NCI-H748 (cell line): ENCODE measurements around the gene MOB2.
A peak's percentile ranks its signal among the peaks of the same experiment; 100 is the strongest.

Experiments used
- DNase-seq: peaks from one replicate; lab custom pipeline; 2025; ENCODE audit not compliant: unreplicated experiment; lab: John Stamatoyannopoulos, UW

Gene MOB2

DNA sequence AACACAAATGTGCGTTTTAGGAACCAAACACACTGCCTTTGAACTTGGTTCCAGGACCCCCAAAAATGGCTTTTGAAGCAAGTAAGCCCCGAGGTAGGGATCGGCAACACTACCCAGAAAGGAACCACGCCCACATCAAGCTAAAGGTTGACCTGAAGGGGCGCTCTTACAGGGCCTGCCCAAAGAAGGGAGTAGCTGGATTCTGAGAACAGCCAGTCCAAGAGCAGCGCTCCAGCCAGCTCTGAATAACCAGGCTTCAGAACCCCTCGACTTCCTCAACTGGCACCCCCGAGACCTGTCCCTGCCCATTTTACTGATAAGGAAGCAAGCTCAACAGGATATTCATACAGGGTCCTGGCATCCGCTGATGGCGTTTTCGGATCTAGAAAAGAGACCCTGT is 18.9 kb upstream of the MOB2 start:
- no peak for DNase-seq

DNA sequence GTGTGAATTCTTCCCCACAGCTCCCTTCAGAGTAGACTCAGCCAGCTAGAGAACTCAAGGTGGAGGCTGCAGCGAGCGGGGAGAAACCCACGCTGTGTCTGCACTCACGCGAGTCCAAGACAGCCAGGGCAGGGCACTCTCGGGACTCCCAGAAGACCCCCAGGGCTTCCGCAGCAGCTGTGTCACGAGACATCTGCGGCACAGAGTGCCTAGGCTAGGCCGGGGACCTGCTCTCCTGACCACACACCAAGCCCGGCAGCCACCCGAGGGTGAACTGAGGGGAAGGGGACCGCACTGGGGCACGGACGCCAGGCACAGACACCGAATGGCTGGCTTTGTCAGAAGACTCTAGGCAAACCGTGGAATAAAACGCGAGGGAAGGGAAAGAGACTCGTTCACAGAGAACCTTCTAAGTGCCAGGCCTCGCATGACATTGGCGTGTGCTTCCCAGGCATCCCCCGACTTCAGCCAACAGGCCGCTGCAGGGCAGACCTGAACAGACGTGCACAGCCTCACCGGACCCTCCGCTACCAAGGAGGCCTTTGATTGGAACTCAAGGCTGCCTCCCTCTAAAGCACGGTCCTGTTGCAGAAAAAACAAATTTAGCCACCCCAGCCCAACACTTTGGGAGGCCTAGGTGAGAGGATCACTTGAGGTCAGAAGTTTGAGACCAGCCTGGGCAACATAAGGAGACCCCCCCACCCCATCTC is 18.2 kb upstream of the MOB2 start:
- DNase-seq: no peak

DNA sequence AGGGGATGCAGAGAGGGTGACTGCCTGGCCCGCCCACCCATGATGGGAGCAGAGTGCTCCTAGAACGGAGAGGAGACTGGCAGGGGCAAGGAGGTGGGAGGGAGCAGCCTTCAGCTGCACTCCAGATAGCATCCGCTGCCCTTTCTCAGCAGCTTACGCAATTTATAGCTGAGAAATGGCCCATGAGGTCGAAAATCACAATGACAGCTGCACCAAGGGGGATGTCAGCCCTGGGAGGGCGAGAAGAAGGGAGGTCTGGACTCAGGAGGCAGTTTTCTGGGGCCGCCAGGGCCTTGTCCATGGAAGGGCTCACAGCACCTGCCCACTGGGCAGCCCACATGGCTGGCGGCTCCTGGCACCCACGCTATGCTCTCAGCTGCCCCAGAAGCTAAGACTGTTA is 17.6 kb upstream of the MOB2 start:
- DNase-seq: no peak

GRCh38 chr11:1503708-1504104 is 17.1 kb upstream of the MOB2 start:
- DNase-seq: no peak

GRCh38 chr11:1502954-1503707 is 16.6 kb upstream of the MOB2 start:
- DNase-seq: no peak

- DNase-seq: no peak
Observed at GRCh38 chr11:1502168-1502953, 15.8 kb upstream of the MOB2 start.

- no peak for DNase-seq
Observed at GRCh38 chr11:1501421-1502167, 15.0 kb upstream of the MOB2 start.

- DNase-seq: no peak
Observed at GRCh38 chr11:1500466-1501420, 14.2 kb upstream of the MOB2 start.

GRCh38 chr11:1499899-1500298 is 13.3 kb upstream of the MOB2 start:
- no peak for DNase-seq

DNA sequence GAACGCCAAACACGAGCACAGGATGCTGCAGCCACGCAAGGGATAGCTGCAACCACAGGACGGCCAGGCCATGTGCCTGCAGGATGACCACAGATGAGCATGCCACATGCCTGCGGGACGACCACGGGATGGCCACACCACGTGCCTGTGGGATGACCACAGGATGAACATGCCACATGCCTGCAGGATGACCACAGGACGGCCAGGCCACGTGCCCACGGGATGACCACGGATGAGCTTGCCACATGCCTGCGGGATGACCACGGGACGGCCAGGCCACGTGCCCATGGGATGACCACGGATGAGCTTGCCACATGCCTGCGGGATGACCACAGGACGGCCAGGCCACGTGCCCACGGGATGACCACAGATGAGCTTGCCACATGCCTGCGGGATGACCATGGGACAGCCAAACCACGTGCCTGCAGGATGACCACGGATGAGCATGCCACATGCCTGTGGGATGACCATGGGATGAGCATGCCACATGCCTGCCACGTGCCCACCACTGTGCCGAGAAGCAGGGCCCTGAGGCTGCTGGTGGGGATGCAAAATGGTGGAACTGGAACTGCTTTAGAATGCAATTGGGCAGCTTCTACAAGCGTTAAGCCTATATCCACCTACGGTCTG is 12.8 kb upstream of the MOB2 start:
- DNase-seq: no peak

DNA sequence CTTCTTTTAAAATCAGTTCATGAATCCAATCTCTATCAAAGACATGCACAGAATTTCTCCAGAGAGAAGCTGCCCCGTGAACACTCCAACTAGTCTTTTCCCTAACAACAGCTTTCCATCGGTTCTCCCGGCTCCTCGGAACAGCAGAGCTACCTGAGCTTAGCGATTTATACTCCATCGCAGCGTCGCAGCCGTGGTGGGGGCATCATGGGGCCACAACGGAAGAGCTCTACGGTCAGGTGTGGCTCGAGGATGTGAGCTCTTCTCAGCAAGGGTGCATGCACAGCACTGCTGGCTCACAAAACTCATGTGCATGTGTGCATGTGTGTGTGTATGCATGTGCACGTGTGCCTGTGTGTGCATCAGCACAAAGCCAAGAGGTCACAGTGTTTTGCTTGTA is 11.7 kb upstream of the MOB2 start:
- DNase-seq: no peak

GRCh38 chr11:1497600-1497999 is 11.0 kb upstream of the MOB2 start:
- peak; percentile 51 for DNase-seq

DNA sequence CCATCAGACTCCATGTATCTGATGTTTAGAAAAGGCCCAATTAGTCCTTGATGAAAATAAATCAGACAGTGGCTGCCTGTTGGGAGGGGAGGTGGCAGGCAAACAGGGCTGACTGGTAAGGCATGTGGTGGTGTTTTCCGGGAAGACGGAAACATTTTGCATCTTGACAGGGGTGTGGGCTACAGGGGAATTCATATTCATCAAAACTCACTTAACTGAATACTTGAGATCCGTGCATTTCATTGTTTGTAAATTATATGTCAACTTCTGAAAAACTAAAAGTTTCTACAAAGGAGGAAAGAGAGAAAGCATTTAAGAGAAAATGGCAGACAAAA is 10.1 kb upstream of the MOB2 start:
- DNase-seq: no peak

- DNase-seq: no peak
Observed at GRCh38 chr11:1496091-1496760, 9.6 kb upstream of the MOB2 start.

- no peak for DNase-seq
Observed at GRCh38 chr11:1494650-1495049, 8.1 kb upstream of the MOB2 start.

- DNase-seq: no peak
Observed at GRCh38 chr11:1493650-1494244, 7.2 kb upstream of the MOB2 start.

- no peak for DNase-seq
Observed at GRCh38 chr11:1491379-1491778, 4.8 kb upstream of the MOB2 start.

- no peak for DNase-seq
Observed at GRCh38 chr11:1490651-1491050, 4.1 kb upstream of the MOB2 start.
